HCT116 (cell line): Measurements from ENCODE around the gene CPOX.

Experiments
- CTCF ChIP-seq, 3 experiments: fragments of 200-600 bp in 1 of 3; sonication (generic) in 1 of 3; IDR thresholded peaks in 2 of 3; conservative IDR thresholded peaks in 1 of 3; 2 replicates each; pipeline ENCODE4 v1.5.1; 2012 to 2017; ENCODE audit warnings: low read depth in 2 of 3, low read length in 2 of 3, antibody characterized with exemption in 1 of 3, borderline replicate concordance in 1 of 3, control low read depth in 1 of 3, mild to moderate bottlenecking in 1 of 3, mixed read lengths in 1 of 3, mixed run types in 1 of 3, moderate library complexity in 1 of 3; ENCODE audit not compliant: insufficient read depth in 1 of 3
- FOSL1 ChIP-seq: IDR thresholded peaks from 2 replicates; pipeline ENCODE4 v1.6.1; 2012; ENCODE audit warnings: low read depth

- TF ChIP-seq CTCF (IDR thresholded peaks at IDR 0.05 in 2 of 3, conservative IDR thresholded peaks at IDR 0.05 in 1 of 3; ENCODE audit: borderline replicate concordance in 1 of 3, insufficient read depth in 1 of 3, low read depth in 2 of 3, low read length in 2 of 3) (no peak), FOSL1 (no peak)
Measured at GRCh38 chr3:98567666-98568270, 25.6 kb downstream of the CPOX start.
